GM12891 (cell line): Measurements from ENCODE around the gene PPP1R12C.

Experiments used
- DNase-seq: peaks from one replicate; pipeline ENCODE4 v3.0.0; 2011; ENCODE audit warnings: low spot score; ENCODE audit not compliant: insufficient read length
- FAIRE-seq: peaks from 2 replicates; lab custom pipeline; 2011; peaks lifted over from hg19 to GRCh38; lab: Jason Lieb, UNC
- PAX5 ChIP-seq: IDR thresholded peaks from 2 replicates; pipeline ENCODE4 v1.6.1; 2011; ENCODE audit warnings: low read length, moderate library complexity, mild to moderate bottlenecking; ENCODE audit not compliant: insufficient read depth, severe bottlenecking
- POLR2A ChIP-seq: IDR thresholded peaks from 2 replicates; pipeline ENCODE4 v1.6.1; 2011; ENCODE audit warnings: low read depth, low read length, control low read depth
- POLR2AphosphoS5 ChIP-seq: IDR thresholded peaks from 2 replicates; pipeline ENCODE4 v1.6.1; 2011; ENCODE audit warnings: low read depth, low read length, control low read depth
- POU2F2 ChIP-seq: IDR thresholded peaks from 2 replicates; pipeline ENCODE4 v1.6.1; 2011; ENCODE audit warnings: low read depth, mild to moderate bottlenecking, control low read depth, low read length, moderate library complexity
- SPI1 ChIP-seq: IDR thresholded peaks from 2 replicates; pipeline ENCODE4 v1.6.1; 2011; ENCODE audit warnings: low read depth, low read length, control low read depth
- TAF1 ChIP-seq: IDR thresholded peaks from 2 replicates; pipeline ENCODE4 v1.6.1; 2011; ENCODE audit warnings: low read depth, low read length, control low read depth

The PPP1R12C gene

DNA sequence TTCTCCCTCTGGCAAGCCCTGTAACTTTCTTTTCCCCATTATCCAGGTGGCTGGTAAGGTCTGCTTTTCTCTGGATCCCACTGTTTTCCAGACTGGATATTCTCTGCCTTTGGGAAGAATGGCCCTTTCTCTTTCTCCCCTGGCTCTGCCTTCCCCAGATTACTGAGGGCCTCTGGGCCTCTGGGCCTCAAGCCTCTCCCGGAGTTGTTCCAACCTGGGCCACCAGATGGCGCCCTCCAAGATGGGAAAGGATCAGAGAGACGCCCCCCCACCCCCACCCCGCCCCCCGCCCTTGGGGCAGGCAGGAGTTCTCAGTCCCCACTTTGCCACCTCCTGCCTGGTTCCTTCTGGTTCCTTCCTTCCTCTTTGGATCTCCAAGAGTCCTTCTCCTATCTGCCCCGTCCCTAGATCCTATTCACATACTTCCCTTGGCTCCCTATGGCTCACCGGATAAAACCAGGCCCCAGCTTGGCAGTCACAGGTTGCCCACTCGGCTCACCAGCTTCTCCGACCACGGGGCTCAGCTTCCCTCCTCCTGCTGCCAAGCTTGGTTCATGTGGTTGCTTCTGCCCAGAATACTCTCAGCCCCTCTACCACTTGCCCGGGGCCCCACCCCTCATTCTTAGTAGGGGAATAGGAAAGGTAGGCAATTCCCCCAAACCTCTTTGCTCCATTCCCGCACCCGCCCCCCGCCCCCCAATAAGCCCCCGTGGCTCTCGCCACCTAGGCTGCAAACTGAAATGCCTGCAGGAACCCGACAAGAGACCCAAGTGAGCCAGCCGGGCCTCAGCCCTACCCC, 28.7 kb downstream of the PPP1R12C start:
- FAIRE-seq, result no peak
- no peak for TF ChIP-seq POU2F2
- no peak for TF ChIP-seq PAX5
- TF ChIP-seq SPI1, result no peak
- TF ChIP-seq POLR2A, result no peak
- no peak for TF ChIP-seq POLR2AphosphoS5
- no peak for TF ChIP-seq TAF1
- DNase-seq, result peak; percentile 80

DNA sequence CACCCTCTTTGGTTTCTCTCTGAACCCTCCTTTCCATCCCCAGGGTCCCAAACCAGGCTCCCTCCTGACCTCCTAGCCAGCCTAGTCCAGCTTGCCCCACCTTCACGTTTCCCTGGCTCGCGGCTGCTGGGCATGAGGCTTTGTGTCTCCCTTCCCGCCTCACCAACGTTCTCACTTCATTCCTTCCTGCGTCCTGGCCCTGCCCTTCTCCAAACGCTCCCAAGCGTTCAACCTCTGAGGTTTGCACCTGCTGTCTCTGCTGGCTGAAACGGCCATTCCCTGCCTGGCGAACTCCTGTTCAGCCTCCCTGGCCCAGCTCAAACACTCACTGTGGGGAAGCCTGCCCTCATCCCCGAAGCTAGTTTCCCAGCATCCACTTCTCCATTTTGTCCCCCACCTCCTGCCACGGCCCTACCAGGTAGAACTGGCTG, 29.4 kb downstream of the PPP1R12C start:
- no peak for TF ChIP-seq TAF1
- TF ChIP-seq PAX5, result no peak
- TF ChIP-seq POLR2A, result no peak
- TF ChIP-seq POLR2AphosphoS5, result no peak
- TF ChIP-seq POU2F2, result no peak
- TF ChIP-seq SPI1, result no peak
- no peak for DNase-seq
- no peak for FAIRE-seq

DNA sequence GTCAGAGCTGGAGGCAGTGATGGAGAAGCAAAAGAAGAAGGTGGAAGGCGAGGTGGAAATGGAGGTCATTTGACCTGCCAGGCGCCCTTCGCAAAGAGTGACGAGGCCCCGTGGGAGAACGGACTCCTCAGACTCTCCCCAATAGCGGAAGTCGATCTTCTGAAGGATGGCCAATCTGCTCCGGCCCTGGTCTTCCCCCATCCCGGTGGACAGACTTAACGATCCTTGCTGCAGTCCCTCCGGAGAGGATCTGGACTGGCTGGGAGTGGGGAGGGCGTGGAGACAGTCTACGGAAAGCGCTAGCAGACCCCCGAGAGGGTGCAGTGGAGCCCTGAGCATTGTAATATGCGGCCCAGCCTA, 29.9 kb downstream of the PPP1R12C start:
- TF ChIP-seq PAX5 (no peak), POLR2AphosphoS5 (no peak), TAF1 (no peak), POU2F2 (no peak), POLR2A (no peak), SPI1 (no peak)
- DNase-seq (no peak), FAIRE-seq (no peak)

DNA sequence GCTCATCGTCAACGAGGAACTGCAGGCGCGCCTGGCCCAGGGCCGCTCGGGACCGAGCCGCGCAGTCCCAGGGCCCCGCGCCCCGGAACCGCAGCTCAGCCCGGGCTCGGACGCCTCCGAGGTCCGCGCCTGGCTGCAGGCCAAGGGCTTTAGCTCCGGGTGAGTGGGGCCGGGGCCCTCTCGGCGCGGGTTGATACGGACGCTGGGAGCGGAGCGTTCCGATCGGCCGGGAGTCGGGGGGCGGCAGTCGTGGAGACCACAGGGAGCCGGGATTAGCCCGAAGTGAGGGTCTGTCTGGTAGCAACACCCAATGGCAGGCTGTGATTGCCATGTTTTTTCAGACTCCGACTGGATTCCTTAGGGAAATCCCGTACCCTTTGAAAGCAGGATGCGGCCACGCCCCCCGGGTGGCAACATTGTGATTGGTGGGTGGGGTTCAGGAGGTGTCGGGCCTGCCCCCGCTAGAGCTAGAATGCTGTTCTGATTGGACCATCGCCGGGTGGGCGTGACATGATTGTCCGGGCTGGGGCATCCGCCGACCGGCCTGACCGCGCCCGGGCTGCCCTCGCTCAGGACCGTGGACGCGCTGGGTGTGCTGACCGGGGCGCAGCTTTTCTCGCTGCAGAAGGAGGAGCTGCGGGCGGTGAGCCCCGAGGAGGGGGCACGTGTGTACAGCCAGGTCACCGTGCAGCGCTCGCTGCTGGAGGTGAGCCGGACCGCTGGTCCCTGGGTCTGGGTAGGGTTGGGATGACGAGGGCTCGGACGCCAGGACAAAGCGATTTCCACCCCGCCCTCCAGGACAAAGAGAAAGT, 30.5 kb downstream of the PPP1R12C start:
- peak; percentile 73 for DNase-seq
- FAIRE-seq, result peak; percentile 69

DNA sequence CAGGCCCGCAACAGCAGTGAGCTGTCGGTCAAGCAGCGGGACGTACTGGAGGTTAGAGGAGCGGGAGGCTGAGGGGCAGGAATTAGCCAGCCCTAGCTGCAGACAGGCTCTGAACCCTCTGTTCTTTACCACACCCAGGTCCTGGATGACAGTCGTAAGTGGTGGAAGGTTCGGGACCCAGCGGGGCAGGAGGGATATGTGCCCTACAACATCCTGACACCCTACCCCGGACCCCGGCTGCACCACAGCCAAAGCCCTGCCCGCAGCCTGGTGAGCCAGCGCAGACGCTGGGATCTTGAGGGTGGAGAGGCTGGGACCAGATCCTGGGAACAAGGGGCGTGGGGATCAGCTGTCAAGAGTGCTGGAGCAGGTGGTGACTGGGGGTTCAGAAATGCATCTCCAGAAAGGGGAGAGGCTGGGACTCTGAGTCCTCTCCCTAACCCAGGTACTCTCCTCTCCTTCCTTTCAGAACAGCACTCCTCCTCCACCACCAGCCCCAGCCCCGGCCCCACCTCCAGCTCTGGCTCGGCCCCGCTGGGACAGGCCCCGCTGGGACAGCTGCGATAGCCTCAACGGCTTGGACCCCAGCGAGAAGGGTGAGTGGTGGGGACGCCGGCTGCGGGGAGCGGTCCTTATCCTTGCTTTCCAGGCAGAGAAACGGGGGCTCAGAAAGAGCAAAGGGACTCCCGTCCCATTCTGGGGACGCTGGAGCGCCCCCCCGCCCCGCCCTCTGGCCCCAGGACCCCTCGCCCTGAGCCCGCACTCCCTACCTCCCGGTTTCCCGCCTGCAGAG, 31.3 kb downstream of the PPP1R12C start:
- TF ChIP-seq POU2F2 (no peak), PAX5 (no peak), POLR2A (no peak), TAF1 (no peak), SPI1 (no peak), POLR2AphosphoS5 (no peak)
- no peak for DNase-seq
- FAIRE-seq, result peak; percentile 62

More for the DNA sequence above, 30.5 kb downstream of the PPP1R12C start:
- TF ChIP-seq POLR2AphosphoS5, result no peak
- TF ChIP-seq PAX5, result no peak
- no peak for TF ChIP-seq SPI1
- no peak for TF ChIP-seq POU2F2
- TF ChIP-seq POLR2A, result no peak
- TF ChIP-seq TAF1, result no peak

DNA sequence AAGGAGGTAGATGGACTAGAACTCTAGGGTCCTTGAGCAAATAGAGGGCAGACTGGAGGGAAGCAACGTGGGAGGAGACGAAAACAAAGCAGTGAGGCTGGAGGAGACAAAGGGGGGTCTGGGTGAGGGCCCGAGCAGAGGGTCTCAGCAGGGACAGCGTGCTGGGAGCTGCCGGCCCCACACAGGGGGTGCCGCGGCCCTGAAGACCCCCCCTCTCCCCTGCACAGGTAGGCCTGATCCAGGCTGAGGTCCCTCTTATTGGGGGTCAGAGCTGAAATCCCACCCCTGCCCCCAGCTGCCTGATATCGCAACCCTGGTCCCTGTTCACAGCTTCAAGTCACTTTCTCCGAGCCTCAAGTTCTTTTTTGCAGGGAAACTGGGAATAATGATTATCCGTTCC, 33.0 kb downstream of the PPP1R12C start:
- FAIRE-seq (no peak), DNase-seq (no peak)
- no peak for TF ChIP-seq POLR2A
- TF ChIP-seq POU2F2, result no peak
- TF ChIP-seq POLR2AphosphoS5, result no peak
- TF ChIP-seq PAX5, result no peak
- TF ChIP-seq SPI1, result no peak
- no peak for TF ChIP-seq TAF1

DNA sequence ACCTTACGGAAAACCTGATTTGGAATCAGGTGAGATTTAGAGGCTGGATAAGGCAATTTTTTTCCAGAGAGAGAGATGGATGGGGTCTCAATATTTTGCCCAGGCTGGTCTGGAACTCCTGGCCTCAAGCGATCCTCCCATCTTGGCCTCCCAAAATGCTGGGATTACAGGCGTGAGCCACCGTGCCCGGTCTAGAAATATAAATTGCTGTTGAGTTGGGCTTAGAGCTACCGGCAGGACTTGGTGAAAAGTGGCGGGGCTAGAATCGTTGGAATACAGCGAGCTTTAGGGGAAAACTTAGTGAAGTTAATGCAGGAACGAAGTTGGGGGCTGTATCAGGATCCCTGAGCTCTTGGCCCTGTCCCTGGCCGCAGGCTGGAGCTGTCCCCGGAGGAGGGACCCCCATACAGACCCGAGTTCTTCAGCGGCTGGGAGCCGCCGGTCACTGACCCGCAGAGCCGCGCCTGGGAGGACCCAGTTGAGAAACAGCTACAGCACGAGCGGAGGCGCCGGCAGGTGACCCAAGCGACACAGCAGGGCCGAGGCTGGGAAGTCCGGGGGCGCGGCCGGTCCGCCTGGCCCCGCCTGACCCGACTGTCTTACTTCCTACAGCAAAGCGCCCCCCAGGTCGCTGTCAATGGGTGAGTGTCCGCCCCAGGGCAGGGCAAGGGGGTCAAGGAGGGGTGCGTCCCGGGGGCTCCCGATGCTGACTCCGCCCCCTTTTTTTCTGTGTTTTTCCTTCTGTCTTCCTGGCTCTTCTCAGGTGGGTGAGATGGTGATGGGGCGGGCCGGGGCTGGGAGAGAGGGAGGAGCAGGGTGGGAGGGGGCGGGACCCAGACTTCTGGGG, 34.2 kb downstream of the PPP1R12C start:
- no peak for TF ChIP-seq POLR2AphosphoS5
- TF ChIP-seq POU2F2, result no peak
- no peak for TF ChIP-seq SPI1
- no peak for TF ChIP-seq PAX5
- TF ChIP-seq TAF1, result no peak
- no peak for TF ChIP-seq POLR2A
- DNase-seq (no peak), FAIRE-seq (no peak)

DNA sequence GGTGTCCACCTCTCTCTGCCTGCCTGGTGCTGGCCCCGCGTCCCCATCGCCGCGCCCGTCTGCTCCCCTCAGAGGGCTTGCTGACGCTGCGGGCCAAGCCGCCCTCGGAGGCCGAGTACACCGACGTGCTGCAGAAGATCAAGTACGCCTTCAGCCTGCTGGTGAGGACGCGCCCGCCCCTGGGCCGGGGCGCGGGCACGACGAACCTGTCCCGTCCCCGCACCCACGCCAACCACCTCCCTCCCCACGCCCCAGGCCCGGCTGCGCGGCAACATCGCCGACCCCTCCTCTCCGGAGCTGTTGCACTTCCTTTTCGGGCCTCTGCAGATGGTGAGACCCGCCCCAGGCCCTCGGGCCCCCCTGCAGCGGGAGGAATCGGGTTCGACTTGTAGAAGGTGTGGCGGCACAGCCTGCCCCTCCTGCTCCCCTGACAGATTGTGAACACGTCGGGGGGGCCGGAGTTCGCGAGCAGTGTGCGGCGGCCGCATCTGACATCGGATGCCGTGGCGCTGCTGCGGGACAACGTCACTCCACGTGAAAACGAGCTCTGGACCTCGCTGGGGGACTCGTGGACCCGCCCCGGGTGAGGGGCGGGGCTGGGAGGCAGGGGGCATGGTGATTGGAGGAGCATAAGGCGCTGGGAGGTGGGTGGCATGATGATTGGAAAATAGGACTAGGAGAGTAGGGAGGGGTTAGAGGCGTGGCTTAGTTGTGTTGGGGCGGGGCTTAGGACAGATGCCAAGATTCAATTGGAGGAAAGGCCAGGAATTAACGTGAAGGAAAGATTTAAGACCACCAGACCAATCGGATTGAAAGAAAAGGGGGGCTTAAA, 35.2 kb downstream of the PPP1R12C start:
- no peak for DNase-seq
- FAIRE-seq, result no peak
- TF ChIP-seq POLR2A (no peak), POU2F2 (no peak), POLR2AphosphoS5 (no peak), SPI1 (no peak), TAF1 (no peak), PAX5 (no peak)
